Measurements from ENCODE around the gene SPTLC2.

The SPTLC2 gene

GRCh38 chr14:77654001-77654441 lies 37.6 kb upstream of the SPTLC2 start:
- H3K9me3 ChIP-seq = no peaks in the 10 kb centered on the region
- intact Hi-C loops (cut with DNase I; ENCODE audit: low total_unique reads) = no loop called here
- H3K36me3 ChIP-seq = no peaks in the 10 kb centered on the region
- no peaks in the 10 kb centered on the region for H3K27me3 ChIP-seq
- H3K27ac ChIP-seq = no peak overlapping the region
- H3K4me1 ChIP-seq = no peaks in the 10 kb centered on the region
- no peak for DNase-seq
- TF ChIP-seq, protein P1, sequence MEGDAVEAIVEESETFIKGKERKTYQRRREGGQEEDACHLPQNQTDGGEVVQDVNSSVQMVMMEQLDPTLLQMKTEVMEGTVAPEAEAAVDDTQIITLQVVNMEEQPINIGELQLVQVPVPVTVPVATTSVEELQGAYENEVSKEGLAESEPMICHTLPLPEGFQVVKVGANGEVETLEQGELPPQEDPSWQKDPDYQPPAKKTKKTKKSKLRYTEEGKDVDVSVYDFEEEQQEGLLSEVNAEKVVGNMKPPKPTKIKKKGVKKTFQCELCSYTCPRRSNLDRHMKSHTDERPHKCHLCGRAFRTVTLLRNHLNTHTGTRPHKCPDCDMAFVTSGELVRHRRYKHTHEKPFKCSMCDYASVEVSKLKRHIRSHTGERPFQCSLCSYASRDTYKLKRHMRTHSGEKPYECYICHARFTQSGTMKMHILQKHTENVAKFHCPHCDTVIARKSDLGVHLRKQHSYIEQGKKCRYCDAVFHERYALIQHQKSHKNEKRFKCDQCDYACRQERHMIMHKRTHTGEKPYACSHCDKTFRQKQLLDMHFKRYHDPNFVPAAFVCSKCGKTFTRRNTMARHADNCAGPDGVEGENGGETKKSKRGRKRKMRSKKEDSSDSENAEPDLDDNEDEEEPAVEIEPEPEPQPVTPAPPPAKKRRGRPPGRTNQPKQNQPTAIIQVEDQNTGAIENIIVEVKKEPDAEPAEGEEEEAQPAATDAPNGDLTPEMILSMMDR (IDR thresholded peaks at IDR 0.05) = no peak
- H3K4me3 ChIP-seq = no peak overlapping the region

- Histone ChIP-seq H3K27me3 (no peaks in the 10 kb centered on the region), H3K4me1 (no peaks in the 10 kb centered on the region), H3K4me3 (no peak overlapping the region), H3K9me3 (no peaks in the 10 kb centered on the region), H3K27ac (no peak overlapping the region), H3K36me3 (no peaks in the 10 kb centered on the region)
- TF ChIP-seq, protein P1 (IDR thresholded peaks at IDR 0.05) = no peak
- no peak for DNase-seq
- intact Hi-C loops (cut with DNase I; ENCODE audit: low total_unique reads) = no loop called here
These were observed 32.9 kb upstream of the SPTLC2 start for GRCh38 chr14:77649326-77649725.

GRCh38 chr14:77648520-77649200 lies 32.2 kb upstream of the SPTLC2 start:
- intact Hi-C loops (cut with DNase I; ENCODE audit: low total_unique reads) = no loop called here
- no peak overlapping the region for H3K27ac ChIP-seq

DNA sequence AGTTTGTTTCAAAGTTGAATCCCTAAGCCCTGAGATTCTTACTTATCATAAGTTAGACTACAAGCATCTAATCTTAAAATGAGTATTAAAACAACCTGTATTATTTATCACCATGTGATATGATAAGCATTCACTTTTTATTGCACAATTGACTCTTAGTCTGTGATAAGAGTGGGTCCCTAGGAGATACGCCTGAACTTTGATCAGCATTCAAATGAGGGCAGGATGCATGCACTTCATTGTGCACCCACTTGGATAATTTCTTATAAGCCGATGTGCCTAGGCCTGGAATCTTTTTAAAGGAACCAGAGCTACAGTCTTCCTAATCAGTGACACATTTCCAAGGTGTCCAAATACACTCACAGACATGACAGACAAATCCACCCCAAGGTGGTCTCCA lies 31.4 kb upstream of the SPTLC2 start:
- TF ChIP-seq, protein P1 (IDR thresholded peaks at IDR 0.05) = no peak
- H3K27me3 ChIP-seq = no peaks in the 10 kb centered on the region
- no peaks in the 10 kb centered on the region for H3K4me1 ChIP-seq
- H3K27ac ChIP-seq = no peak overlapping the region
- no peaks in the 10 kb centered on the region for H3K9me3 ChIP-seq
- DNase-seq = no peak
- intact Hi-C loops (cut with DNase I; ENCODE audit: low total_unique reads) = no loop called here
- no peak overlapping the region for H3K4me3 ChIP-seq
- H3K36me3 ChIP-seq = no peaks in the 10 kb centered on the region

More at GRCh38 chr14:77648520-77649200, 32.2 kb upstream of the SPTLC2 start:
- DNase-seq = no peak
- Histone ChIP-seq H3K27me3 (no peaks in the 10 kb centered on the region), H3K4me1 (no peaks in the 10 kb centered on the region), H3K36me3 (no peaks in the 10 kb centered on the region), H3K9me3 (no peaks in the 10 kb centered on the region), H3K4me3 (no peak overlapping the region)
- TF ChIP-seq, protein P1 (IDR thresholded peaks at IDR 0.05) = no peak

DNA sequence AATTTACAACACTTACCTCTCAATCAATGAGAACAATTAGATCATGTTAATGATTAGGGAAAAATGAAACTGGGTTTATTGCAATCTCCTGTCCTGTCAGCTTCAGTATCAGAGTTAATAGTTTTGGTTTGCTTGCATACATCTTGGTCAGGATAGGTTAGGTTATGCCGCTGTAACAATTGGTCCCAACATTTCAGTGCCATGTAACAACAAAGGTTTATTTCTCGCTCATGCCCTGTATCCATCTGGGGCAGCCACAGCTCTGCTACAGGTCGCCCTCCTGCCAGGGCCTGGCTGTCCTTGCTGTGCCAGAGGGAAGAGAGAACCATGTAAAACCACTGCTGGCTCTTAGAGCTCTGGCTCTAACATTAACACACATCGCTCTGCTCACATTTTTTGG lies 30.5 kb upstream of the SPTLC2 start:
- no peaks in the 10 kb centered on the region for H3K36me3 ChIP-seq
- TF ChIP-seq, protein P1 (IDR thresholded peaks at IDR 0.05) = no peak
- H3K27me3 ChIP-seq = no peaks in the 10 kb centered on the region
- H3K4me1 ChIP-seq = peaks cover 0 to 6% (median under 1%) of the 10 kb centered on the region in 4 donors
- no peak overlapping the region for H3K27ac ChIP-seq
- H3K9me3 ChIP-seq = no peaks in the 10 kb centered on the region
- no peak overlapping the region for H3K4me3 ChIP-seq
- intact Hi-C loops (cut with DNase I; ENCODE audit: low total_unique reads) = no loop called here
- DNase-seq = no peak
